ENCODE measurements around the gene TBC1D1. TPM values are rescaled to one million over a fixed set of nuclear protein-coding genes. Genes with fewer than 3 reads are reported as not detected.

Gene TBC1D1
- total and polyA plus RNA-seq, 3 experiments from 2014 or later = 26.7 to 76.1 (median 73.1) TPM

GRCh38 chr4:38173935-38174518, 283.1 kb downstream of the TBC1D1 start:
- H3K36me3 ChIP-seq (ENCODE audit: insufficient read depth, low read length) = no peaks in the 10 kb centered on the region
- H3K27me3 Mint-ChIP-seq = peaks cover 0 to 2% of the 10 kb centered on the region in 2 donors
- H3K4me1 Mint-ChIP-seq = peaks cover 22 to 41% (median 33%) of the 10 kb centered on the region in 3 donors
- H3K4me1 ChIP-seq (ENCODE audit: insufficient read depth, low read length) = peaks cover 22% of the 10 kb centered on the region
- H3K27me3 ChIP-seq (ENCODE audit: insufficient read depth, low read length, poor library complexity, severe bottlenecking) = no peaks in the 10 kb centered on the region
- no peaks in the 10 kb centered on the region for H3K36me3 Mint-ChIP-seq
- H3K9me3 Mint-ChIP-seq = no peaks in the 10 kb centered on the region
- ChIA-PET CTCF (interaction anchor here (0.7 to 8.2 kb wide), 5 partner anchors 91 to 555 kb away, joined by 3 to 170 read pairs (median 9); no protein-coding TSS in a partner anchor), POLR2A (interaction anchor here (0.6 kb wide), 1 partner anchor 12 kb away, joined by 4 read pairs; no protein-coding TSS in a partner anchor)
- H3K4me3 Mint-ChIP-seq = no peak overlapping the region
- H3K4me3 ChIP-seq (ENCODE audit: low read length) = no peak overlapping the region
- DNase-seq = no peak
- no peaks in the 10 kb centered on the region for H3K9me3 ChIP-seq (ENCODE audit: low read length)
- H3K27ac ChIP-seq (ENCODE audit: low read depth, low read length) = no peak overlapping the region
- H3K27ac Mint-ChIP-seq = peak overlapping the region in 1 of 8 donors; percentile 72

GRCh38 chr4:38174801-38175200, 283.9 kb downstream of the TBC1D1 start:
- CTCF ChIA-PET = interaction anchor here (0.7 to 8.2 kb wide), 6 partner anchors 92 to 608 kb away, joined by 3 to 170 read pairs (median 6); partner anchors contain the start of gene TLR10
- POLR2A ChIA-PET = no interaction called here
- Mint-ChIP-seq H3K4me3 (no peak overlapping the region), H3K27ac (no peak overlapping the region), H3K27me3 (peaks cover 0 to 2% of the 10 kb centered on the region in 2 donors), H3K9me3 (no peaks in the 10 kb centered on the region), H3K4me1 (peaks cover 27 to 47% (median 39%) of the 10 kb centered on the region in 3 donors), H3K36me3 (no peaks in the 10 kb centered on the region)
- Histone ChIP-seq H3K4me3 (ENCODE audit: low read length) (no peak overlapping the region), H3K27me3 (ENCODE audit: insufficient read depth, low read length, poor library complexity, severe bottlenecking) (no peaks in the 10 kb centered on the region), H3K36me3 (ENCODE audit: insufficient read depth, low read length) (no peaks in the 10 kb centered on the region), H3K27ac (ENCODE audit: low read depth, low read length) (no peak overlapping the region), H3K9me3 (ENCODE audit: low read length) (no peaks in the 10 kb centered on the region), H3K4me1 (ENCODE audit: insufficient read depth, low read length) (peaks cover 22% of the 10 kb centered on the region)
- no peak for DNase-seq

GRCh38 chr4:38176165-38176564, 285.3 kb downstream of the TBC1D1 start:
- Mint-ChIP-seq H3K27me3 (peaks cover 0 to 2% of the 10 kb centered on the region in 2 donors), H3K9me3 (no peaks in the 10 kb centered on the region), H3K4me3 (peak overlapping the region in 2 of 7 donors; percentile 25 to 76), H3K36me3 (no peaks in the 10 kb centered on the region), H3K4me1 (peaks cover 29 to 57% (median 46%) of the 10 kb centered on the region in 3 donors), H3K27ac (peak overlapping the region in 2 of 8 donors; percentile 4 to 12)
- no peak overlapping the region for H3K4me3 ChIP-seq (ENCODE audit: low read length)
- ChIA-PET POLR2A (interaction anchor here (1.0 to 1.2 kb wide), 3 partner anchors 44 to 144 kb away, joined by 3 read pairs; no protein-coding TSS in a partner anchor), CTCF (interaction anchor here (1.4 to 8.2 kb wide), 5 partner anchors 15 to 553 kb away, joined by 4 to 170 read pairs (median 12); no protein-coding TSS in a partner anchor)
- H3K4me1 ChIP-seq (ENCODE audit: insufficient read depth, low read length) = peaks cover 22% of the 10 kb centered on the region
- DNase-seq = no peak
- no peaks in the 10 kb centered on the region for H3K36me3 ChIP-seq (ENCODE audit: insufficient read depth, low read length)
- no peaks in the 10 kb centered on the region for H3K9me3 ChIP-seq (ENCODE audit: low read length)
- no peaks in the 10 kb centered on the region for H3K27me3 ChIP-seq (ENCODE audit: insufficient read depth, low read length, poor library complexity, severe bottlenecking)
- H3K27ac ChIP-seq (ENCODE audit: low read depth, low read length) = no peak overlapping the region

GRCh38 chr4:38177035-38177546, 286.2 kb downstream of the TBC1D1 start:
- H3K27me3 Mint-ChIP-seq = peaks cover 0 to 2% of the 10 kb centered on the region in 2 donors
- H3K36me3 Mint-ChIP-seq = no peaks in the 10 kb centered on the region
- peak overlapping the region; percentile 9 to 82 (median 75) for H3K4me3 Mint-ChIP-seq
- POLR2A ChIA-PET = interaction anchor here (0.5 to 1.0 kb wide), 2 partner anchors 143 to 334 kb away, joined by 3 read pairs; no protein-coding TSS in a partner anchor
- peak overlapping the region; percentile 41 to 95 (median 84) for H3K27ac Mint-ChIP-seq
- peaks cover 29 to 57% (median 46%) of the 10 kb centered on the region in 3 donors for H3K4me1 Mint-ChIP-seq
- peak; percentile 21 to 67 (median 55) for DNase-seq
- no peaks in the 10 kb centered on the region for H3K9me3 Mint-ChIP-seq
- Histone ChIP-seq H3K4me3 (ENCODE audit: low read length) (peak overlapping the region; percentile 43), H3K9me3 (ENCODE audit: low read length) (no peaks in the 10 kb centered on the region), H3K36me3 (ENCODE audit: insufficient read depth, low read length) (no peaks in the 10 kb centered on the region), H3K4me1 (ENCODE audit: insufficient read depth, low read length) (peaks cover 22% of the 10 kb centered on the region), H3K27me3 (ENCODE audit: insufficient read depth, low read length, poor library complexity, severe bottlenecking) (no peaks in the 10 kb centered on the region), H3K27ac (ENCODE audit: low read depth, low read length) (no peak overlapping the region)
- CTCF ChIA-PET = interaction anchor here (0.8 to 8.2 kb wide), 11 partner anchors 16 to 558 kb away, joined by 3 to 170 read pairs (median 4); no protein-coding TSS in a partner anchor

- Histone ChIP-seq H3K4me3 (ENCODE audit: low read length) (peak overlapping the region; percentile 43), H3K27ac (ENCODE audit: low read depth, low read length) (no peak overlapping the region), H3K4me1 (ENCODE audit: insufficient read depth, low read length) (peaks cover 22% of the 10 kb centered on the region), H3K9me3 (ENCODE audit: low read length) (no peaks in the 10 kb centered on the region), H3K36me3 (ENCODE audit: insufficient read depth, low read length) (no peaks in the 10 kb centered on the region), H3K27me3 (ENCODE audit: insufficient read depth, low read length, poor library complexity, severe bottlenecking) (no peaks in the 10 kb centered on the region)
- Mint-ChIP-seq H3K27ac (peak overlapping the region in 7 of 8 donors; percentile 79 to 95 (median 85)), H3K9me3 (no peaks in the 10 kb centered on the region), H3K4me3 (peak overlapping the region; percentile 9 to 82 (median 75)), H3K4me1 (peaks cover 29 to 57% (median 46%) of the 10 kb centered on the region in 3 donors), H3K36me3 (no peaks in the 10 kb centered on the region), H3K27me3 (peaks cover 0 to 2% of the 10 kb centered on the region in 2 donors)
- POLR2A ChIA-PET = no interaction called here
- DNase-seq = peak; percentile 16 to 63 (median 30)
- CTCF ChIA-PET = interaction anchor here (0.6 to 8.2 kb wide), 15 partner anchors 17 to 562 kb away, joined by 3 to 170 read pairs (median 4); no protein-coding TSS in a partner anchor
These were observed 286.9 kb downstream of the TBC1D1 start for GRCh38 chr4:38177641-38178391.

- no peak overlapping the region for H3K4me3 Mint-ChIP-seq
- no peaks in the 10 kb centered on the region for H3K27me3 ChIP-seq (ENCODE audit: insufficient read depth, low read length, poor library complexity, severe bottlenecking)
- no peak overlapping the region for H3K4me3 ChIP-seq (ENCODE audit: low read length)
- H3K36me3 Mint-ChIP-seq = no peaks in the 10 kb centered on the region
- no peak overlapping the region for H3K27ac ChIP-seq (ENCODE audit: low read depth, low read length)
- no peaks in the 10 kb centered on the region for H3K9me3 Mint-ChIP-seq
- POLR2A ChIA-PET = no interaction called here
- peak overlapping the region in 6 of 8 donors; percentile 63 to 91 (median 84) for H3K27ac Mint-ChIP-seq
- H3K4me1 Mint-ChIP-seq = peaks cover 29 to 55% (median 46%) of the 10 kb centered on the region in 3 donors
- peaks cover 0 to 2% of the 10 kb centered on the region in 2 donors for H3K27me3 Mint-ChIP-seq
- no peaks in the 10 kb centered on the region for H3K36me3 ChIP-seq (ENCODE audit: insufficient read depth, low read length)
- H3K9me3 ChIP-seq (ENCODE audit: low read length) = no peaks in the 10 kb centered on the region
- CTCF ChIA-PET = interaction anchor here (0.9 to 8.2 kb wide), 23 partner anchors 9 to 604 kb away, joined by 3 to 170 read pairs (median 6); partner anchors contain the start of gene TLR10
- H3K4me1 ChIP-seq (ENCODE audit: insufficient read depth, low read length) = peaks cover 22% of the 10 kb centered on the region
- DNase-seq = no peak
These were observed 287.6 kb downstream of the TBC1D1 start for GRCh38 chr4:38178392-38178995.

- Histone ChIP-seq H3K4me1 (ENCODE audit: insufficient read depth, low read length) (peaks cover 22% of the 10 kb centered on the region), H3K36me3 (ENCODE audit: insufficient read depth, low read length) (no peaks in the 10 kb centered on the region), H3K9me3 (ENCODE audit: low read length) (no peaks in the 10 kb centered on the region), H3K27me3 (ENCODE audit: insufficient read depth, low read length, poor library complexity, severe bottlenecking) (no peaks in the 10 kb centered on the region), H3K4me3 (ENCODE audit: low read length) (no peak overlapping the region), H3K27ac (ENCODE audit: low read depth, low read length) (no peak overlapping the region)
- ChIA-PET POLR2A (interaction anchor here (1.1 kb wide), 1 partner anchor 525 kb away, joined by 3 read pairs; no protein-coding TSS in a partner anchor), CTCF (interaction anchor here (0.6 to 8.2 kb wide), 56 partner anchors 10 to 624 kb away, joined by 3 to 170 read pairs (median 4); partner anchors contain the start of gene TLR10)
- Mint-ChIP-seq H3K27ac (no peak overlapping the region), H3K9me3 (no peaks in the 10 kb centered on the region), H3K27me3 (peaks cover 0 to 2% of the 10 kb centered on the region in 2 donors), H3K36me3 (no peaks in the 10 kb centered on the region), H3K4me1 (peaks cover 29 to 50% (median 46%) of the 10 kb centered on the region in 3 donors), H3K4me3 (no peak overlapping the region)
- DNase-seq = peak; percentile 49 to 81 (median 62)
These were observed 288.9 kb downstream of the TBC1D1 start for GRCh38 chr4:38179690-38180377.

Data from CD8-positive, alpha-beta memory T cell (primary cell).